Immature natural killer cell (primary cell): Measurements from ENCODE around the gene PDIA2. TPM values are rescaled to one million over a fixed set of nuclear protein-coding genes. Genes with fewer than 3 reads are reported as not detected.
A peak's percentile ranks its signal among the peaks of the same experiment; 100 is the strongest.

Experiments
- DNase-seq, 3 donors: peaks; one replicate each; pipeline ENCODE4 v3.0.0; 2022; ENCODE audit warnings: mixed read lengths in 1 of 3
- H3K27ac Mint-ChIP-seq, 6 donors: one replicate each; pipeline ENCODE4 v1.8.0; 2020; ENCODE audit warnings: mixed read lengths in 6 of 6, mild to moderate bottlenecking in 5 of 6, inconsistent platforms in 4 of 6, moderate library complexity in 3 of 6
- H3K27me3 Mint-ChIP-seq, 3 donors: one replicate each; pipeline ENCODE4 v1.8.0; 2020 to 2021; ENCODE audit warnings: low read depth in 3 of 3, mild to moderate bottlenecking in 3 of 3, mixed read lengths in 3 of 3, moderate library complexity in 3 of 3, inconsistent platforms in 1 of 3
- H3K36me3 Mint-ChIP-seq, 3 donors: one replicate each; pipeline ENCODE4 v1.8.0; 2020; ENCODE audit warnings: mixed read lengths in 3 of 3, inconsistent platforms in 2 of 3, mild to moderate bottlenecking in 2 of 3
- H3K4me1 Mint-ChIP-seq, 2 donors: one replicate each; pipeline ENCODE4 v1.8.0; 2020; ENCODE audit warnings: inconsistent platforms in 2 of 2, mild to moderate bottlenecking in 2 of 2, mixed read lengths in 2 of 2, moderate library complexity in 1 of 2
- H3K4me3 Mint-ChIP-seq, 5 donors: one replicate each; pipeline ENCODE4 v1.8.0; 2020; ENCODE audit warnings: mild to moderate bottlenecking in 5 of 5, mixed read lengths in 5 of 5, inconsistent platforms in 3 of 5, moderate library complexity in 3 of 5
- H3K9me3 Mint-ChIP-seq, 6 donors: one replicate each; pipeline ENCODE4 v1.8.0; 2020; ENCODE audit warnings: mild to moderate bottlenecking in 6 of 6, mixed read lengths in 6 of 6, inconsistent platforms in 4 of 6, moderate library complexity in 3 of 6
- polyA plus RNA-seq, 3 donors: library from polyadenylated mRNA; unstranded; fragments of 300-500 nt; fragmentation: Illumina TruSeq; gene quantifications; one replicate each; pipeline ENCODE4 v1.2.3, GENCODE V29; 2021

Gene PDIA2
- polyA plus RNA-seq, 3 donors from 2014 or later = not detected

- no peak for DNase-seq
- H3K27me3 Mint-ChIP-seq = peaks cover 0 to 16% (median 9%) of the 10 kb centered on the region in 3 donors
- H3K27ac Mint-ChIP-seq = peak overlapping the region in 1 of 6 donors; percentile 59
- peaks cover 0 to 5% of the 10 kb centered on the region in 2 donors for H3K4me1 Mint-ChIP-seq
- peaks cover 0 to 16% (median 4%) of the 10 kb centered on the region in 3 donors for H3K36me3 Mint-ChIP-seq
- H3K4me3 Mint-ChIP-seq = no peak overlapping the region
- no peaks in the 10 kb centered on the region for H3K9me3 Mint-ChIP-seq
Observed at GRCh38 chr16:287981-288920, 5.3 kb downstream of the PDIA2 start.

- no peak overlapping the region for H3K4me3 Mint-ChIP-seq
- DNase-seq = no peak
- no peaks in the 10 kb centered on the region for H3K9me3 Mint-ChIP-seq
- H3K4me1 Mint-ChIP-seq = peaks cover 0 to 5% of the 10 kb centered on the region in 2 donors
- peaks cover 0 to 15% (median 9%) of the 10 kb centered on the region in 3 donors for H3K27me3 Mint-ChIP-seq
- H3K36me3 Mint-ChIP-seq = peaks cover 0 to 16% (median 4%) of the 10 kb centered on the region in 3 donors
- no peak overlapping the region for H3K27ac Mint-ChIP-seq
Observed at GRCh38 chr16:289395-289997, 6.5 kb downstream of the PDIA2 start.

GRCh38 chr16:290015-290680, 7.2 kb downstream of the PDIA2 start:
- H3K27ac Mint-ChIP-seq = no peak overlapping the region
- H3K4me1 Mint-ChIP-seq = peaks cover 0 to 5% of the 10 kb centered on the region in 2 donors
- DNase-seq = no peak
- peaks cover 0 to 16% (median 4%) of the 10 kb centered on the region in 3 donors for H3K36me3 Mint-ChIP-seq
- no peak overlapping the region for H3K4me3 Mint-ChIP-seq
- H3K9me3 Mint-ChIP-seq = no peaks in the 10 kb centered on the region
- H3K27me3 Mint-ChIP-seq = peaks cover 0 to 18% (median 9%) of the 10 kb centered on the region in 3 donors

- no peak for DNase-seq
- Mint-ChIP-seq H3K4me3 (no peak overlapping the region), H3K36me3 (peaks cover 0 to 16% (median 4%) of the 10 kb centered on the region in 3 donors), H3K27me3 (peaks cover 0 to 18% (median 9%) of the 10 kb centered on the region in 3 donors), H3K4me1 (peaks cover 0 to 5% of the 10 kb centered on the region in 2 donors), H3K27ac (peak overlapping the region in 1 of 6 donors; percentile 53), H3K9me3 (no peaks in the 10 kb centered on the region)
Observed at GRCh38 chr16:290681-291405, 7.9 kb downstream of the PDIA2 start.

GRCh38 chr16:291539-291938, 8.6 kb downstream of the PDIA2 start:
- Mint-ChIP-seq H3K4me1 (peaks cover 0 to 2% of the 10 kb centered on the region in 2 donors), H3K27ac (peak overlapping the region in 1 of 6 donors; percentile 55), H3K27me3 (peaks cover 0 to 14% (median 7%) of the 10 kb centered on the region in 3 donors), H3K4me3 (no peak overlapping the region), H3K36me3 (peaks cover 0 to 13% (median 4%) of the 10 kb centered on the region in 3 donors), H3K9me3 (no peaks in the 10 kb centered on the region)
- DNase-seq = no peak

GRCh38 chr16:293043-293775, 10.2 kb downstream of the PDIA2 start:
- H3K9me3 Mint-ChIP-seq = no peaks in the 10 kb centered on the region
- peaks cover 0 to 1% of the 10 kb centered on the region in 2 donors for H3K4me1 Mint-ChIP-seq
- peaks cover 0 to 8% (median 0%) of the 10 kb centered on the region in 3 donors for H3K36me3 Mint-ChIP-seq
- H3K27me3 Mint-ChIP-seq = peaks cover 0 to 11% (median 3%) of the 10 kb centered on the region in 3 donors
- H3K4me3 Mint-ChIP-seq = no peak overlapping the region
- DNase-seq = no peak
- peak overlapping the region in 1 of 6 donors; percentile 46 for H3K27ac Mint-ChIP-seq

GRCh38 chr16:296276-296675, 13.3 kb downstream of the PDIA2 start:
- Mint-ChIP-seq H3K4me1 (peaks cover 0 to 3% of the 10 kb centered on the region in 2 donors), H3K9me3 (no peaks in the 10 kb centered on the region), H3K4me3 (no peak overlapping the region), H3K27ac (no peak overlapping the region), H3K36me3 (peaks cover 0 to 8% (median 0%) of the 10 kb centered on the region in 3 donors), H3K27me3 (peaks cover 0 to 11% (median 3%) of the 10 kb centered on the region in 3 donors)
- no peak for DNase-seq

- no peak for DNase-seq
- H3K4me3 Mint-ChIP-seq = no peak overlapping the region
- H3K27me3 Mint-ChIP-seq = peaks cover 0 to 8% (median 2%) of the 10 kb centered on the region in 3 donors
- H3K27ac Mint-ChIP-seq = peak overlapping the region in 2 of 6 donors; percentile 51 to 70
- peaks cover 0 to 2% of the 10 kb centered on the region in 2 donors for H3K4me1 Mint-ChIP-seq
- peaks cover 0 to 3% (median 0%) of the 10 kb centered on the region in 3 donors for H3K36me3 Mint-ChIP-seq
- no peaks in the 10 kb centered on the region for H3K9me3 Mint-ChIP-seq
Observed at GRCh38 chr16:296806-297510, 14.0 kb downstream of the PDIA2 start.

- H3K36me3 Mint-ChIP-seq = no peaks in the 10 kb centered on the region
- H3K27me3 Mint-ChIP-seq = peaks cover 0 to 8% (median 0%) of the 10 kb centered on the region in 3 donors
- no peak overlapping the region for H3K4me3 Mint-ChIP-seq
- peaks cover under 1 to 3% of the 10 kb centered on the region in 2 donors for H3K4me1 Mint-ChIP-seq
- H3K27ac Mint-ChIP-seq = no peak overlapping the region
- no peaks in the 10 kb centered on the region for H3K9me3 Mint-ChIP-seq
- DNase-seq = no peak
Observed at GRCh38 chr16:297832-298231, 14.9 kb downstream of the PDIA2 start.

GRCh38 chr16:301235-301634, 18.3 kb downstream of the PDIA2 start:
- Mint-ChIP-seq H3K27me3 (peaks cover 2 to 10% (median 3%) of the 10 kb centered on the region in 3 donors), H3K27ac (peak overlapping the region in 1 of 6 donors; percentile 40), H3K4me3 (no peak overlapping the region)

GRCh38 chr16:301950-302349, 19.0 kb downstream of the PDIA2 start:
- Mint-ChIP-seq H3K4me3 (no peak overlapping the region), H3K9me3 (no peaks in the 10 kb centered on the region), H3K36me3 (peaks cover 9 to 13% (median 12%) of the 10 kb centered on the region in 3 donors), H3K27ac (no peak overlapping the region), H3K27me3 (peaks cover 2 to 9% (median 3%) of the 10 kb centered on the region in 3 donors), H3K4me1 (peaks cover 28 to 30% of the 10 kb centered on the region in 2 donors)
- DNase-seq = no peak

More at GRCh38 chr16:301235-301634, 18.3 kb downstream of the PDIA2 start:
- peaks cover 8 to 11% (median 9%) of the 10 kb centered on the region in 3 donors for H3K36me3 Mint-ChIP-seq
- no peaks in the 10 kb centered on the region for H3K9me3 Mint-ChIP-seq
- H3K4me1 Mint-ChIP-seq = peaks cover 21 to 23% of the 10 kb centered on the region in 2 donors
- DNase-seq = no peak
